Measurements from ENCODE around the gene NOS3. TPM values are rescaled to one million over a fixed set of nuclear protein-coding genes. Genes with fewer than 3 reads are reported as not detected.
A peak's percentile ranks its signal among the peaks of the same experiment; 100 is the strongest.
"Not testable (repeated sequence)": the region's sequence is repeated elsewhere in the genome, so short reads cannot be mapped to it uniquely, and the experiment has no call there.

Gene NOS3
- total and polyA plus RNA-seq, 11 donors = 8.9 to 49.4 (median 17.3) TPM

DNA sequence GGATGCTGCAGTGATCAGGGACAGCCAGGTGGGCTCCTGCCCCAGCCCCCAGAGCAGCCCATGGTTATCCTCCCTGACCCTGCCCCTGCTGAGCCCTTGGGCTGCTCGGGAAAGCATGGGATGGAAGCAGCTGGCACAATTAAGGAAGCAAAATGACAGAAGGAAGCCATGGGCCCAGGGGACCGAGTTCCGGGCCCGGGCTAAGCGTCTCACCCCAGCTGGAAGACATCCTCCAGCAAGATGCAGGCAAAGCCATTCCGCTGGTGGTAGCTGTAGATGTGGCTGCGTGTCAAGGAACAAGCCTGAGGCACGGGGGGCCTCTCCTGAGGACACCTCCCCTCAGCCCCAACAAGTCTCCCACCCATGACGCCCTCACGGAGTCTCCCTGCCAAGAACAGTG, 32.4 kb downstream of the NOS3 start:
- no peak for ATAC-seq
- 56 to 69% (median 65%) methylated on average over 10 of the region's 10 CpGs for WGBS, 4 donors

DNA sequence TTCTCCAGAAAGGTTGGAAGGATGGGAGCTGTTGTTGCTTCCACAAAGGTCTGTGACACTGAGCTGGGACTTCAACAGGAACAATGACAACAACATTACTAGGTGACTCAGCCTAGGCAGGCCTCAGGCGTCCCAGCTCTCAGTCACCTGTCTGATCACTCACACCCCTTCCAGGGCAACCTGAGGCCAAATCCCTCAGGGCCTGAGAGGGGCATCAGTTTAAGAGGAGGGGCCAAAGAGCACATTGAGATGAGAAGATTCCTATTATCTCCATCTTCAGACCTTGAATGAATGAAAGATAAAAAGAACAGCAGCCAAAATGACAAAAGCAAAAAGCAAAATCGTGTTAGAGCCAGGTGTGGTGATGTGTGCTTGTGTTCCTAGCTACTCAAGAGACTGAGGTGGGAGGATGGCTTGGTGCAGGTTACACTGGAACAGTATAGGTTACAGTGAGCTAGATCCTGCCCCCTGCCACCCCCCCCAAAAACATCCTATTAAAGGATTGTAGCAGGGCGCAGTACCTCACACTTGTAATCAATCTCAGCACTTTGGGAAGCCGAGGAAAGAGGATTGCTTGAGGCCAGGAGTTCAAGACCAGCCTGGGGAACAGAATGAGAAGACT, 33.7 kb downstream of the NOS3 start, which contains the start of gene ATG9B:
Gene ATG9B, minus strand, starts transcription at position 60 of the 622 bp plus-strand sequence. CDS start 71 bp downstream, outside the sequence.
- intact Hi-C loops (cut with DNase I) = loop anchor here in 3 of 10 donors (5.0 to 10.0 kb wide), 3 partner anchors 70 to 657 kb away; partner anchors contain the start of gene REPIN1 (in 1 of the 3)
- Histone ChIP-seq H3K36me3 (no peaks in the 10 kb centered on the region), H3K4me3 (no peak within 1 kb of the TSS), H3K4me1 (peaks cover 0 to 16% (median 13%) of the 10 kb centered on the region in 12 donors), H3K27ac (no peak within 1 kb of the TSS), H3K27me3 (peaks cover 0 to 21% (median 11%) of the 10 kb centered on the region in 9 donors), H3K9me3 (no peaks in the 10 kb centered on the region)
- TF ChIP-seq POLR2A (IDR thresholded peaks at IDR 0.05) = no peak
- TF ChIP-seq, protein P1, sequence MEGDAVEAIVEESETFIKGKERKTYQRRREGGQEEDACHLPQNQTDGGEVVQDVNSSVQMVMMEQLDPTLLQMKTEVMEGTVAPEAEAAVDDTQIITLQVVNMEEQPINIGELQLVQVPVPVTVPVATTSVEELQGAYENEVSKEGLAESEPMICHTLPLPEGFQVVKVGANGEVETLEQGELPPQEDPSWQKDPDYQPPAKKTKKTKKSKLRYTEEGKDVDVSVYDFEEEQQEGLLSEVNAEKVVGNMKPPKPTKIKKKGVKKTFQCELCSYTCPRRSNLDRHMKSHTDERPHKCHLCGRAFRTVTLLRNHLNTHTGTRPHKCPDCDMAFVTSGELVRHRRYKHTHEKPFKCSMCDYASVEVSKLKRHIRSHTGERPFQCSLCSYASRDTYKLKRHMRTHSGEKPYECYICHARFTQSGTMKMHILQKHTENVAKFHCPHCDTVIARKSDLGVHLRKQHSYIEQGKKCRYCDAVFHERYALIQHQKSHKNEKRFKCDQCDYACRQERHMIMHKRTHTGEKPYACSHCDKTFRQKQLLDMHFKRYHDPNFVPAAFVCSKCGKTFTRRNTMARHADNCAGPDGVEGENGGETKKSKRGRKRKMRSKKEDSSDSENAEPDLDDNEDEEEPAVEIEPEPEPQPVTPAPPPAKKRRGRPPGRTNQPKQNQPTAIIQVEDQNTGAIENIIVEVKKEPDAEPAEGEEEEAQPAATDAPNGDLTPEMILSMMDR (IDR thresholded peaks at IDR 0.05) = no peak
- no peak for DNase-seq
- ATAC-seq = no peak
- WGBS, 4 donors = 73 to 91% (median 85%) methylated on average over 4 of the region's 4 CpGs

More for the DNA sequence above, 32.4 kb downstream of the NOS3 start:
- DNase-seq = no peak
- Histone ChIP-seq H3K4me1 (peaks cover 0 to 17% (median 9%) of the 10 kb centered on the region in 12 donors), H3K27ac (no peak overlapping the region), H3K9me3 (no peaks in the 10 kb centered on the region), H3K36me3 (no peaks in the 10 kb centered on the region), H3K4me3 (no peak overlapping the region), H3K27me3 (peaks cover 3 to 31% (median 19%) of the 10 kb centered on the region in 9 donors)
- intact Hi-C loops (cut with DNase I) = loop anchor here in 2 of 10 donors (10.0 kb wide), 2 partner anchors 72 to 92 kb away; no protein-coding TSS in a partner anchor
- no peak for TF ChIP-seq POLR2A (IDR thresholded peaks at IDR 0.05)
- TF ChIP-seq, protein P1 (IDR thresholded peaks at IDR 0.05) = no peak

DNA sequence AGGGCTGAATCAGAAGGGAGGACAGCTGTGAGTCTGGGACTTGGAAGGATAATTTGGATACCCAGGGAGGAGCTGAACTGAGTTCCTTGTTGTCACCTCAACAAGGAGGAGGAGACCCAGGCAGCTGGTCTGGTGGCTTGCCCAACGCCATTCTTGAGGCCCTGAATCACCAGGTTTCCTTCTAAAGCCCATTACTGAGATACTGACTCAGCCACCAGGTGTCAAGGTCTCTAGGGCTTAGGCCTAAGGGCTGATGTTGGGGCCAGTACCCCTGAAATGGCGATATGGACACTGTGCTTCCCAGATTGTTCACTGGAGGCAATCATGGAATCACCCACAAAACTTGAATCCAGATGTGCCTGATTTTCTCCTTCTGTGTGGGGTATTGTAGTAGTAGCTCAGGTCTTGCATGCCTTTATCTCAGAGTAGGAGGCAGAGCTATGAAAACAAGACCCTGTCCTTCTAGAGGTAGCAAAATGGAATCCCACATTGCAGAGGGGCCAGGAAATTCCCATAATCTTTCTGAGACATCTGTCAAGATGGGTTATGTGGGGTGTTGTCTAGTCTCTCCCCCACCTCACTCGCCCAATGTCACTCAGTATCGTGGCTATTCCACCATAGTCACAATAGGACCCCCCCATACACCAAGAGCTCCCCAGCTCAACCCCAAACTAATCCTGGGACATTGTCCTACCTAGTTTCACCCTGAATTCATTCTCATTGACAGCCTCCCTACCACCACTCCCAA, 35.3 kb downstream of the NOS3 start:
- TF ChIP-seq, protein P1 (IDR thresholded peaks at IDR 0.05) = no peak
- no peak for TF ChIP-seq POLR2A (IDR thresholded peaks at IDR 0.05)
- H3K9me3 ChIP-seq = no peaks in the 10 kb centered on the region
- H3K36me3 ChIP-seq = peaks cover 0 to 3% (median 0%) of the 10 kb centered on the region in 9 donors
- no peak overlapping the region for H3K27ac ChIP-seq
- H3K4me3 ChIP-seq = no peak overlapping the region
- WGBS, 4 donors = 82 to 94% (median 89%) methylated on average over 4 of the region's 4 CpGs
- peaks cover 0 to 22% (median 15%) of the 10 kb centered on the region in 12 donors for H3K4me1 ChIP-seq
- H3K27me3 ChIP-seq = peaks cover 0 to 10% (median 0%) of the 10 kb centered on the region in 9 donors
- intact Hi-C loops (cut with DNase I) = loop anchor here in 3 of 10 donors (5.0 to 10.0 kb wide), 3 partner anchors 69 to 659 kb away; partner anchors contain the start of gene REPIN1 (in 1 of the 3)
- no peak for ATAC-seq
- DNase-seq = no peak

DNA sequence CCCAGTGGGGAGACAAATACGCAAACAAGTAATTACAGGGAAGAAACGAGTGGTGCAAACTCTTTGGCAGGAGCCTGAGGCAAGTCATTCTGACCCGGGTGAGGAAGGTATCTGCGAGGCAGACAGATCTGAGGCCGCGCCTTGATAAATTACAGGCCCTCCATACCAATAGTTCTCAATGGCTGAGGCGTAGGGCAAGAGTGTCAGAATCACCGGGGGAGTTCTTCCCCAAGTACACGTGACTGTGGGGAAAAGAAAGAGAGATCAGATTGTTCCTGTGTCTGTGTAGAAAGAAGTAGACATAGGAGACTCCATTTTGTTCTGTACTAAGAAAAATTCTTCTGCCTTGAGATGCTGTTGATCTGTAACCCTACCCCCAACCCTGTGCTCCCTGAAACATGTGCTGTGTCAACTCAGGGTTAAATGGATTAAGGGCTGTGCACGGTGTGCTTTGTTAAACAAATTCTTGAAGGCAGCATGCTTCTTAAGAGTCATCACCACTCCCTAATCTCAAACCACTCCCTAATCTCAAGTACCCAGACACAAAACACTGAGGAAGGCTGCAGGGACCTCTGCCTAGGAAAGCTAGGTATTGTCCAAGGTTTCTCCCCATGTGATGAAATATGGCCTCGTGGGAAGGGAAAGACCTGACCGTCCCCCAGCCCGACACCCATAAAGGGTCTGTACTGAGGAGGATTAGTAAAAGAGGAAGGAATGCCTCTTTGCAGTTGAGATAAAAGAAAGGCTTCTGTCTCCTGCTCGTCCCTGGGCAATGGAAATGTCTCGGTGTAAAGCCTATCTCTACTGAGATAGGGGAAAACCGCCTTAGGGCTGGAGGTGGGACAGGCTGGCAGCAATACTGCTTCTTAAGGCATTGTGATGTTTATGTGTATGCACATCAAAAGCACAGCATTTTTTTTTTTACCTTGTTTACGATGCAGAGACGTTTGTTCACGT, 36.2 kb downstream of the NOS3 start:
- H3K36me3 ChIP-seq = peaks cover 0 to 10% (median 0%) of the 10 kb centered on the region in 9 donors
- H3K27me3 ChIP-seq, ATAC-seq, DNase-seq, H3K9me3 ChIP-seq: not testable (repeated sequence)
- peak overlapping the region in 5 of 12 donors; percentile 69 to 81 (median 76) for H3K4me3 ChIP-seq
- intact Hi-C loops (cut with DNase I) = loop anchor here in 3 of 10 donors (5.0 to 10.0 kb wide), 3 partner anchors 68 to 660 kb away; partner anchors contain the start of gene REPIN1 (in 1 of the 3)
- 44 to 52% (median 48%) methylated on average over 19 of the region's 19 CpGs for WGBS, 4 donors
- H3K4me1 ChIP-seq = peaks cover 0 to 22% (median 15%) of the 10 kb centered on the region in 12 donors
- peak overlapping the region in 2 of 12 donors; percentile 72 to 83 for H3K27ac ChIP-seq

DNA sequence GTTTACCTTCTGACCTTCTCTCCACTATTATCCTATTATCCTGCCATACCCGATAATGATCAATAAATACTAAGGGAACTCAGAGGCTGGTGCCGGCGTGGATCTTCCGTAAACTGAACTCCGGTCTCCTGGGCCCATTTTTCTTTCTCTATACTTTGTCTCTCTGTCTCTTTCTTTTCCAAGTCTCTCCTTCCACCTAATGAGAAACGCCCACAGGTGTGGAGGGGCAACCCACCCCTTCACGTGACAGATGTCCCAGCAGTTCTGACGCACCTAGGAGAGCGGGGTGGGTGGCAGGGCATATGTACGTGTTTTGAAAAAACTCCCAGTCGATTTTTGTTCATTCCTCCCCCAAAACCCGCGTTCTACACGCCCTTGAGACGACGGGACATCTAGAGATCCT, 36.9 kb downstream of the NOS3 start:
- Histone ChIP-seq H3K27ac (peak overlapping the region in 11 of 12 donors; percentile 17 to 90 (median 81)), H3K4me3 (peak overlapping the region in 11 of 12 donors; percentile 62 to 91 (median 77)), H3K4me1 (peaks cover 0 to 22% (median 15%) of the 10 kb centered on the region in 12 donors), H3K36me3 (peaks cover 0 to 13% (median 2%) of the 10 kb centered on the region in 9 donors)
- H3K27me3 ChIP-seq, H3K9me3 ChIP-seq, DNase-seq, ATAC-seq: not testable (repeated sequence)
- WGBS, 4 donors = 6 to 15% (median 11%) methylated on average over 16 of the region's 16 CpGs
- intact Hi-C loops (cut with DNase I) = loop anchor here in 7 of 10 donors (1.0 to 10.0 kb wide), 11 partner anchors 31 to 660 kb away; partner anchors contain the start of genes SLC4A2 (in 3 of the 7), AGAP3 (in 1 of the 7) and REPIN1 (in 1 of the 7)
